Activated effector memory CD4-positive, alpha-beta T cell treated with anti-CD3 and anti-CD28 coated beads, Interleukin-2, amount 50 U/mL, for 16 hours (primary cell): Measurements from ENCODE around the gene CNIH1.
"Not testable (repeated sequence)": the region's sequence is repeated elsewhere in the genome, so short reads cannot be mapped to it uniquely, and the experiment has no call there.

Source experiments
- DNase-seq: peaks from one replicate; pipeline ENCODE4 v3.0.0-alpha.2; 2020

The CNIH1 gene

GRCh38 chr14:54465654-54466053, 24.5 kb upstream of the CNIH1 start:
- DNase-seq: no peak

DNA sequence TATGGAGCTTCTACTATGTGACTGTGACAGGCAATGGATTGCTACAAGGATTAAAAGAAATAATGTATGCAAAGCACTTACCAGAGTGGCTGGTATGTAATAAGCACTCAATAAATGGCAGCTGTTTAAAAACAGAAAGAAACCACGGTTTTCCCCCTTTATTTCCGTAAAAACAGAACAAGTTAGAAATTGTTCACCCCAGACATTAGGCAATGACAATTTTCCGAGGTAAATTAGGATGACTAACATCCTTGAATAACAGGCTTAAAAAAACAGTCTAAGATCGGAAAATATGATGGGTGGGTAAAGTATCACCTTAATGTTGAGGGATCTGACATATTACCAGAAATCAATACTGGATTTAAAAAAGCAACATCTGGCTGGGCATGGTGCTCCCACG, 20.9 kb upstream of the CNIH1 start:
- DNase-seq: no peak

DNA sequence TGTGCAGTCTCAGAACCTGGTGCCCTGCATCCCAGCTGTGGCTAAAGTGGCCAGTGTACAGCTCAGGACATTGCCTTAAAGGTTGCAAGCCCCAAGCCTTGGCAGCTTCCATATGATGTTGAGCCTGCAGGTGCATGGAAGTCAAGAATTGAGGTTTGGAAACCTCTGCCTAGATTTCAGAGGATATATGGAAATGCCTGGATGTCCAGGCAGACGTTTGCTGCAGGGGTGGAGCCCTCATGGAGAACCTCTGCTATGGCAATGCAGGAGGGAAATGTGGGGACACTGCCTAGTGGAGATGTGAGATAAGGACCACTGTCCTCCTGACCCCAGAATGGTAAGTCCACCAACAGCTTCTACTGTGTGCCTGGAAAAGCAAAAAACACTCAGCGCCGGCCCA, 17.9 kb upstream of the CNIH1 start:
- DNase-seq: no peak

- not testable (repeated sequence) for DNase-seq
Measured at GRCh38 chr14:54458536-54458935, 17.4 kb upstream of the CNIH1 start.

DNA sequence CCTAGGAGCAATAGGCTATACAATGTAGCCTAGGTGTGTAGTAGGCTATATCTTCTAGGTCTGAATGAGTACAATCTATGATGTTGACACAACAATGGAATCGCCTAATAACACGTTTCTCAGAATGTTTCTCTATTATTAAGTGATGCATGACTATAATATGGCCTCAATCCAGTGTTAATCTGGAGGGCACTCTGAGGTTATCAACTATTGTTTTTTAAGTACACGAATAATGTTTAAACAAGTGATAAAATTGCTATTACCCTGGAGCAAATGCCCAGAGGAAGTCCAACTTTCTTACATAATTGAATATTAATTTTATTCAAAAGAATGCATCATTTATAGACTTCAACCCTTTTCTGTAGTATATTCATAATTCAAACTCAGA, 16.4 kb upstream of the CNIH1 start:
- no peak for DNase-seq

- not testable (repeated sequence) for DNase-seq
Measured at GRCh38 chr14:54456820-54457608, 15.8 kb upstream of the CNIH1 start.

DNA sequence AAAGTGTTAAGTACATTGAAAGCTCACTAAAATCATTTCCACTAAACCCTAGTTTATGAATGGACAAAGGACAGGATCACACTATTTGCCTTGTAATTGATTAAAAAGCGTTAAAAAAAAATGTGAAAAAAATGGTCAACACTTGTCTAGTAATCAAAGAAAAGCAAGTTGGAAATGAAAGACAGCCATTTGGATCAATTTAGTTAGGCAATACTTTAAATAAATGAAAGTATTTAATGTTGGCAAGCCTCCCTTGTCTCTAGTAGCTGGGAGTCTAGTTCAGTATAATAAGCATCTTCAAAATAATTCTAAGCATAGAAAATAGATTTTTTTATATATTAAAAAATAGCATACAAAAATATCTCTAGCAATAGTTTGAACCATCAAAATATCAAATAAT, 14.2 kb upstream of the CNIH1 start:
- DNase-seq: no peak

DNA sequence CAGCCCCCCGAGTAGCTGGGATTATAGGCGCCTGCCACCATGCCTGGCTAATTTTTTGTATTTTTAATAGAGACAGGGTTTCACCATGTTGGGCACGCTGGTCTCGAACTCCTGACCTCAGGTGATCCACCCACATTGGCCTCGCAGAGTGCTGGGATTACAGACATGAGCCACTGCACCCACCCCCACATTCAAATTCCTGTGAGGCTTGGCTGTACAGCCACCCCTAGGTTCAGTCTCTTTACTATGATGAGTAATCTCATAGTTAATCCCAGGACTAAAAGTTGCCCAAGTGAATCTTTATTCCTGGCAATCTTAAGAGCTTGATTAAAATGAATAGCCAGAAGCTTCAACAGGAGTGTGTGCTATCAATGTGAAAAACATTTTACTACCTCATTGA, 12.8 kb upstream of the CNIH1 start:
- not testable (repeated sequence) for DNase-seq

- no peak for DNase-seq
Measured at GRCh38 chr14:54453252-54453651, 12.1 kb upstream of the CNIH1 start.

DNA sequence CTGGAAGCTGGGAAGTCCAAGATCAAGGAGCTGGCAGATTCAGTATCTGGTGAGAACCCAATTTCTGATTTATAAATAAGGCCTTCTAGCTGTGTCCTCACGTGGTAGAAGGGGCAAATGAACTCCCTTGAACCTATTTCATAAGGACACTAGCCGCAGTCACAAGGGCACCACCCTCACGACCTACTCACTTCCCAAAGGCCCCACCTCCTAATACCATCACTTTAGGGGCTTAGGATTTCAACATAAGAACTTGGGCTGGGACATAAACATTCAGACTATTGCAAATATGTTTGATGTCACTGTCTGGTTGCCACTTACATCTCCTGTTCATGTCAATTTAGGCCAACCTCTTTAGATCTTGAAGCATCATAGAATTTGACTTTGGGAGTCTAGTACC, 10.8 kb upstream of the CNIH1 start:
- no peak for DNase-seq

- no peak for DNase-seq
Measured at GRCh38 chr14:54451121-54451601, 10.0 kb upstream of the CNIH1 start.

DNA sequence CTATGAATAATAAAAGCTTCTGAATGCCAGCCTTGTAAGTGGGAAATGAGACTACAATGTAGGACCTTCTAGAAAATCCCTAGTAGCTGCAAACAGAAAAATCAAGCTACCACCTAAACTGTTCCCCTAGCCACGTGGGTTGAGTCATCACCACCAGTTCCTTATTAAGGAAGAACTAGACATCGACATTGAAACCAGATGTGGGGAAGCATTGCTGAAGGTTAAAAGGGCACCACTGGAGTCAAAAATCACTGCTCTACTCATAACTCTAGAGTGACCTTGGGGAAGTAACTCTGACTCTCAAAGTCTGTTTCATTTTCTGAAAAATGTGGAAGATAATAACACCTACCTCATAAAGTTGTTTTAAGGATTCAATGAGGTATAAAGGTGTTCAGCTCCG, 9.4 kb upstream of the CNIH1 start:
- no peak for DNase-seq

DNA sequence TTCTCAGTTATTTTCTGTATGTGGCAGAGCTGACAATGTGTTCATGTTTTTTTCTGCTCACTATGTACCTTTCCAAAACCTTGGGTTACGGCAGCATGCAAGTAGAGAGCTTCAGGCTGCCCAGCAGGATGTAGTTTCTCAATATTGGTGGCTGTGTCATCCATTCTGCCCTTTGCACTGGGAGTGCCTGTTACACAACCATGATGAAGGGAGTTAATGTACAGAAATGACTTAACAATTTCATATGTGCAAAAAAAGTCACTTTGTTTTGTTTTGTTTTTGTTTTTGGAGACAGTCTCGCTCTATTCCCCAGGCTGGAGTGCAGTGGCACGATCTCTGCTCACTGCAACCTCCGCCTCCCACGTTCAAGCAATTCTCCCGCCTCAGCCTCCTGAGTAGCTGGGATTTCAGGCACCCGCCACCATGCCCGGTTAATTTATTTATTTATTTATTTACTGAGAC, 6.1 kb upstream of the CNIH1 start:
- DNase-seq: no peak

DNA sequence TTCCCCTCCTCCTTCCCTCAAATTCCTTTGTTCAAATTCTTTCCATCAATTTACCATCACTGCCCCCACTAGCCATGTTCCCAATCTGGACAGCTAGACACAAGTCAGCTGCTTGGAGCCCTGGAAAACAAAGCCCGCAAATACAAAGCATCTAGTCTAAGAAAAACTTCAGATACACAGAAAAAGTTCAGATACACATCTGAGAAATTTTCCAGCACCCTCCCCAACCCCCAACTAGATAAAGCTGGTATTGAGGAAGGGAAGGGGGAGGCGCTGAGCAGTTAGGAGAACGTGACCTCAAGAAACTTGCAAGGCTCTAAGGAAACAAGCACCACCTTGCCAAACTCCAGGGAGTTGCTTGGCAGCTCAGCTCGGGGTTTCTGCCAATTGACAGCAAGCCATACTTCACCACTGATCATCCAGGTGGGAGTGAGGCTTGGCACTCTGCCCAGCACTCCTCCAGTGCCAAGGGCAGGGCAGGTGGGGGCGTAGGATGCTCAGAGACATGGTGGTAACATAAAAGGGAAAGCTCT, 5.1 kb upstream of the CNIH1 start:
- no peak for DNase-seq

DNA sequence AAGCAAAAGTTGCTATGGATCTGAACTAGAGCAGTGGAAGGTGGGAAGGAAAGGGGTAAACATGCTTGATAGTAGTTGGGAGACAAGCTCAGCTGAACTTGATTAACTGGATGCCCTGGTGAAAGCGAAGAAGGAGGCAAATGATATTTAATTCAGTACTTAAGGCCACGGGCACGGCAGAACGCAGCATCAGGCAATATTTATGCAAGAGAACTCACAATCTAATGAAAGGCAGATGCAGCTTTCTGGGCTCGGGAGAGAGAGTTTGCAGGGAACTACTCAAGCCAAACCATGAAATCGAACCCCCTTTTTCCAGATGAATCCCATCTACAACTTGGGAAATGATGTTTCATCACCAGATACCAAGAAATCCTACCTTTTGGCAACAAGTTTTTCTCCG, 3.5 kb upstream of the CNIH1 start:
- DNase-seq: no peak

DNA sequence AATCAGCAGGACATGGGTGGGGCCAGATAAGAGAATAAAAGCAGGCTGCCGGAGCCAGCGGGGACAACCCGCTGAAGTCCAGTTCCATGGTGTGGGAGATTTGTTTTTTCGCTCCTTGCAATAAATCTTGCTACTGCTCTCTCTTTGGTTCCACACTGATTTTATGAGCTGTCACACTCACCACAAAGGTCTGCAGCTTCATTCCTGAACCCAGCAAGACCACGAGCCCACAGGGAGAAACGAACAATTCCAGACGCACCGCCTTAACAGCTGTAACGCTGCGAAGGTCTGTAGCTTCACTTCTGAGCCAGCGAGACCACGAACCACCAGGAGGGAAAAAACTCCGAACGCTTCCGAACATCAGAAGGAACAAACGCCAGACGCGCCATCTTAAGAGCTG, 2.8 kb upstream of the CNIH1 start:
- no peak for DNase-seq

DNA sequence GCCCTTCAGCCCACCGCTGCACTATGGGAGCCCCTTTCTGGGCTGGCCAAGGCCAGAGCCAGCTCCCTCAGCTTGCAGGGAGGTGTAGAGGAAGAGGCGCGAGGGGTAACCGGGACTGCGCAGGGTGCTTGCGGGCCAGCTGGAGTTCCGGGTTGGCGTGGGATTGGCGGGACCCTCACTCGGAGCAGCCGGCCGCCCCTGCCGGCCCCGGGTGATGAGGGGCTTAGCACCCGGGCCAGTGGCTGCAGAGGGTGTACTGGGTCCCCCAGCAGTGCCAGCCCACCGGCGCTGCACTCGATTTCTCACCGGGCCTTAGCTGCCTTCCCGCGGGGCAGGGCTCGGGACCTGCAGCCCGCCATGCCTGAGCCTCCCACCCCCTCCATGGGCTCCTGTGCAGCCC, 1.8 kb upstream of the CNIH1 start:
- not testable (repeated sequence) for DNase-seq

GRCh38 chr14:54440476-54440872, 700 bp downstream of the CNIH1 start:
- no peak for DNase-seq

DNA sequence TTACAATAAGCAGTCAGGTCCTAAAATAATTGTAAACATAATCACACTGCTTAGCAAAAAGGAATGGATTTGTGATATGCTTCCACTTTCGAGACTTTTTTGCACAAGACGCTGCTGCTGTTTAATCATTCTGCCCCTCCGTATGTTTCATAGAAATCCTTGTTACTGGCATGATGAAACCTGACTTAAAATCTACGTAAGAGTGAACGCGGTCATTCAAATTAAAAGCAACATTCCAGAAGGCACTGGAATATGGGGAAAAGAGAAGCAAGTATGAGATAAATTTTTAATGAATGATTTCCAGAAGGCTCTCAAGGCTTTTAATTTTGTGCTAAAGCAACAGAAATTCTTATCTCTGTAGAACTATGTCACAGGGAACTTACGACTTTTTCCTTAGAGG, 1.1 kb downstream of the CNIH1 start:
- DNase-seq: no peak

DNA sequence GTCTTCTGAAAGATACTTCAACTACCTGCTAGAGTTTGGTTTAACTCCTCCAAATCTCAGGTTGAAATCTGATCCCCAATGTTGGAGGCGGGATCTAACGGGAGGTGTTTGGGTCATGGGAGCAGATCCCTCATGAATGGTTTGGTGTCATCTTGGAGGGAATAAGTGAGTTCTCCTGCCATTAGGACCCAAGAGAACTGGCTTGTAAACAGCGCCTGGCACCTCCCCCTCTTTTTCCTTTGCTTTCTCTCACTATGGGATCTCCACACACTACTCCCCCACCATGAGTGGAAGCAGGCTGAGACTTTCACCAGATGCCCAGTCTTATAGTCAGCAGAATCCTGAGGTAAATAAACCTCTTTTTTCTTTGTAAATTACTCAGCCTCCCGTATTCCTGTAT, 2.5 kb downstream of the CNIH1 start:
- no peak for DNase-seq

DNA sequence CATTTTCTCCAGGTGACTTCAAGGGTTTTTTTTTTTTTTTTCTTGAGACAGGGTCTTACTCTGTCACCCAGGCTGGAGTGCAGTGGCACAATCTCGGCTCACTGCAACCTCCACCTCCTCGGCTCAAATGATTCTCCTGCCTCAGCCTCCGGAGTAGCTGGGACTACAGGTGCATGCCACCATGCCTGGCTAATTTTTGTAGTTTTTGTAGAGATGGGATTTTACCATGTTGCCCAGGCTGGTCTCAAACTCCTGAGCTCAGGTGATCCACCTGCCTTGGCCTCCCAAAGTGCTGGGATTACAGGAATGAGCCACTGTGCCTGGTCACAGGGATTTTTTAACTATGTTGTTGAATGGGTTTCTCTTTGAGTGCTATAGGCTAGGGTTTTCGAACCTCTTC, 3.2 kb downstream of the CNIH1 start:
- DNase-seq: not testable (repeated sequence)

- DNase-seq: no peak
Measured at GRCh38 chr14:54435500-54435981, 5.6 kb downstream of the CNIH1 start.

DNA sequence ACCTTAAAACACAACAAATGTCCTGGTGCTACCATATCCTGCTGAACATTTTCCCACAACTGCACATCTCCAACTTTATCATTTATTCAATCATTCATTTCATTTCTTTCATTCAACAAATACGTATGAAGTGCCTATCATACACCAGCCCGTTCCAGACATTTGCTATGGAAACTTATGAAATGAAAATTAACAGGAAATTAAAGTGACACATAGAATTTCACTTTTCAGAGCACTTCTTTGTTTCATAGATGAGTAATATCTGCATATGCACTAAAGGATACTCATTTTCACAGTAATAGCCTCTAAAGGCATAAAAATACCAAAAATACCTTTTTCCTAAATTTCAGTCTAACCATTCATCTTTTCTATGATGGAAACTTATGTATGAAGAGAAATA, 12.6 kb downstream of the CNIH1 start:
- no peak for DNase-seq

- DNase-seq: no peak
Measured at GRCh38 chr14:54427871-54428270, 13.3 kb downstream of the CNIH1 start.
